ENCODE measurements around the gene SLC18B1.
A peak's percentile ranks its signal among the peaks of the same experiment; 100 is the strongest.

SLC18B1 gene

GRCh38 chr6:132734694-132735236 lies 63.7 kb downstream of the SLC18B1 start:
- Histone ChIP-seq H3K27me3 (ENCODE audit: low read depth, low read length) (no peaks in the 10 kb centered on the region), H3K9me3 (ENCODE audit: control insufficient read depth in 1 of 2, low read length in 2 of 2) (no peaks in the 10 kb centered on the region), H3K27ac (ENCODE audit: low read length) (no peak overlapping the region), H3K4me3 (ENCODE audit: low read depth in 1 of 2, low read length in 2 of 2) (no peak overlapping the region), H3K4me1 (ENCODE audit: control insufficient read depth in 1 of 2, insufficient read depth in 2 of 2, low read length in 2 of 2) (peaks cover 0 to 10% of the 10 kb centered on the region in 2 donors), H3K36me3 (ENCODE audit: control insufficient read depth in 1 of 2, insufficient read depth in 2 of 2, low read length in 2 of 2) (no peaks in the 10 kb centered on the region)

GRCh38 chr6:132733814-132734213 lies 64.6 kb downstream of the SLC18B1 start:
- Histone ChIP-seq H3K36me3 (ENCODE audit: control insufficient read depth in 1 of 2, insufficient read depth in 2 of 2, low read length in 2 of 2) (no peaks in the 10 kb centered on the region), H3K9me3 (ENCODE audit: control insufficient read depth in 1 of 2, low read length in 2 of 2) (no peaks in the 10 kb centered on the region), H3K4me1 (ENCODE audit: control insufficient read depth in 1 of 2, insufficient read depth in 2 of 2, low read length in 2 of 2) (peaks cover 0 to 10% of the 10 kb centered on the region in 2 donors), H3K27me3 (ENCODE audit: low read depth, low read length) (no peaks in the 10 kb centered on the region), H3K4me3 (ENCODE audit: low read depth in 1 of 2, low read length in 2 of 2) (no peak overlapping the region), H3K27ac (ENCODE audit: low read length) (peak overlapping the region; percentile 14)

- Histone ChIP-seq H3K36me3 (ENCODE audit: control insufficient read depth in 1 of 2, insufficient read depth in 2 of 2, low read length in 2 of 2) (no peaks in the 10 kb centered on the region), H3K27me3 (ENCODE audit: low read depth, low read length) (no peaks in the 10 kb centered on the region), H3K4me1 (ENCODE audit: control insufficient read depth in 1 of 2, insufficient read depth in 2 of 2, low read length in 2 of 2) (peaks cover 0 to 10% of the 10 kb centered on the region in 2 donors), H3K4me3 (ENCODE audit: low read depth in 1 of 2, low read length in 2 of 2) (no peak overlapping the region), H3K27ac (ENCODE audit: low read length) (no peak overlapping the region), H3K9me3 (ENCODE audit: control insufficient read depth in 1 of 2, low read length in 2 of 2) (no peaks in the 10 kb centered on the region)
These were observed 65.2 kb downstream of the SLC18B1 start for GRCh38 chr6:132733283-132733682.

- Histone ChIP-seq H3K9me3 (ENCODE audit: control insufficient read depth in 1 of 2, low read length in 2 of 2) (no peaks in the 10 kb centered on the region), H3K4me3 (ENCODE audit: low read depth in 1 of 2, low read length in 2 of 2) (no peak overlapping the region), H3K36me3 (ENCODE audit: control insufficient read depth in 1 of 2, insufficient read depth in 2 of 2, low read length in 2 of 2) (no peaks in the 10 kb centered on the region), H3K4me1 (ENCODE audit: control insufficient read depth in 1 of 2, insufficient read depth in 2 of 2, low read length in 2 of 2) (peaks cover 0 to 10% of the 10 kb centered on the region in 2 donors), H3K27me3 (ENCODE audit: low read depth, low read length) (no peaks in the 10 kb centered on the region), H3K27ac (ENCODE audit: low read length) (no peak overlapping the region)
These were observed 67.4 kb downstream of the SLC18B1 start for GRCh38 chr6:132731086-132731485.

- Histone ChIP-seq H3K27ac (ENCODE audit: low read length) (peak overlapping the region; percentile 11), H3K36me3 (ENCODE audit: control insufficient read depth in 1 of 2, insufficient read depth in 2 of 2, low read length in 2 of 2) (no peaks in the 10 kb centered on the region), H3K4me3 (ENCODE audit: low read depth in 1 of 2, low read length in 2 of 2) (no peak overlapping the region), H3K9me3 (ENCODE audit: control insufficient read depth in 1 of 2, low read length in 2 of 2) (no peaks in the 10 kb centered on the region), H3K4me1 (ENCODE audit: control insufficient read depth in 1 of 2, insufficient read depth in 2 of 2, low read length in 2 of 2) (peaks cover 0 to 10% of the 10 kb centered on the region in 2 donors), H3K27me3 (ENCODE audit: low read depth, low read length) (no peaks in the 10 kb centered on the region)
These were observed 67.9 kb downstream of the SLC18B1 start for GRCh38 chr6:132730560-132730959.

GRCh38 chr6:132728616-132729015 lies 69.8 kb downstream of the SLC18B1 start:
- H3K36me3 ChIP-seq (ENCODE audit: control insufficient read depth in 1 of 2, insufficient read depth in 2 of 2, low read length in 2 of 2), result no peaks in the 10 kb centered on the region
- H3K4me1 ChIP-seq (ENCODE audit: control insufficient read depth in 1 of 2, insufficient read depth in 2 of 2, low read length in 2 of 2), result peaks cover 0 to 4% of the 10 kb centered on the region in 2 donors
- no peaks in the 10 kb centered on the region for H3K27me3 ChIP-seq (ENCODE audit: low read depth, low read length)
- H3K9me3 ChIP-seq (ENCODE audit: control insufficient read depth in 1 of 2, low read length in 2 of 2), result no peaks in the 10 kb centered on the region
- H3K4me3 ChIP-seq (ENCODE audit: low read depth in 1 of 2, low read length in 2 of 2), result no peak overlapping the region
- no peak overlapping the region for H3K27ac ChIP-seq (ENCODE audit: low read length)

- H3K27ac ChIP-seq (ENCODE audit: low read length), result no peak overlapping the region
- no peak overlapping the region for H3K4me3 ChIP-seq (ENCODE audit: low read depth in 1 of 2, low read length in 2 of 2)
- no peaks in the 10 kb centered on the region for H3K27me3 ChIP-seq (ENCODE audit: low read depth, low read length)
- H3K36me3 ChIP-seq (ENCODE audit: control insufficient read depth in 1 of 2, insufficient read depth in 2 of 2, low read length in 2 of 2), result no peaks in the 10 kb centered on the region
- no peaks in the 10 kb centered on the region for H3K9me3 ChIP-seq (ENCODE audit: control insufficient read depth in 1 of 2, low read length in 2 of 2)
- peaks cover 0 to 4% of the 10 kb centered on the region in 2 donors for H3K4me1 ChIP-seq (ENCODE audit: control insufficient read depth in 1 of 2, insufficient read depth in 2 of 2, low read length in 2 of 2)
These were observed 71.8 kb downstream of the SLC18B1 start for GRCh38 chr6:132726608-132726975.

GRCh38 chr6:132725947-132726607 lies 72.4 kb downstream of the SLC18B1 start:
- Histone ChIP-seq H3K27me3 (ENCODE audit: low read depth, low read length) (no peaks in the 10 kb centered on the region), H3K9me3 (ENCODE audit: control insufficient read depth in 1 of 2, low read length in 2 of 2) (no peaks in the 10 kb centered on the region), H3K4me1 (ENCODE audit: control insufficient read depth in 1 of 2, insufficient read depth in 2 of 2, low read length in 2 of 2) (peaks cover 0 to 1% of the 10 kb centered on the region in 2 donors), H3K36me3 (ENCODE audit: control insufficient read depth in 1 of 2, insufficient read depth in 2 of 2, low read length in 2 of 2) (no peaks in the 10 kb centered on the region), H3K27ac (ENCODE audit: low read length) (no peak overlapping the region), H3K4me3 (ENCODE audit: low read depth in 1 of 2, low read length in 2 of 2) (no peak overlapping the region)

- H3K4me1 ChIP-seq (ENCODE audit: control insufficient read depth in 1 of 2, insufficient read depth in 2 of 2, low read length in 2 of 2), result no peaks in the 10 kb centered on the region
- H3K27ac ChIP-seq (ENCODE audit: low read length), result no peak overlapping the region
- no peak overlapping the region for H3K4me3 ChIP-seq (ENCODE audit: low read depth in 1 of 2, low read length in 2 of 2)
- no peaks in the 10 kb centered on the region for H3K9me3 ChIP-seq (ENCODE audit: control insufficient read depth in 1 of 2, low read length in 2 of 2)
- no peaks in the 10 kb centered on the region for H3K27me3 ChIP-seq (ENCODE audit: low read depth, low read length)
- no peaks in the 10 kb centered on the region for H3K36me3 ChIP-seq (ENCODE audit: control insufficient read depth in 1 of 2, insufficient read depth in 2 of 2, low read length in 2 of 2)
These were observed 73.0 kb downstream of the SLC18B1 start for GRCh38 chr6:132725471-132725870.

GRCh38 chr6:132719736-132720448 lies 78.5 kb downstream of the SLC18B1 start:
- Histone ChIP-seq H3K27ac (ENCODE audit: low read length) (no peak overlapping the region), H3K36me3 (ENCODE audit: control insufficient read depth in 1 of 2, insufficient read depth in 2 of 2, low read length in 2 of 2) (no peaks in the 10 kb centered on the region), H3K4me3 (ENCODE audit: low read depth in 1 of 2, low read length in 2 of 2) (no peak overlapping the region), H3K27me3 (ENCODE audit: low read depth, low read length) (no peaks in the 10 kb centered on the region), H3K4me1 (ENCODE audit: control insufficient read depth in 1 of 2, insufficient read depth in 2 of 2, low read length in 2 of 2) (no peaks in the 10 kb centered on the region), H3K9me3 (ENCODE audit: control insufficient read depth in 1 of 2, low read length in 2 of 2) (no peaks in the 10 kb centered on the region)

Data from muscle layer of duodenum (tissue), 2 donors.